CD1c-positive myeloid dendritic cell (primary cell): ENCODE data around the gene SLC6A1.

Experiments used
- DNase-seq: peaks from one replicate; pipeline ENCODE4 v3.0.0-alpha.2; 2016; ENCODE audit errors: extremely low spot score

Gene SLC6A1

DNA sequence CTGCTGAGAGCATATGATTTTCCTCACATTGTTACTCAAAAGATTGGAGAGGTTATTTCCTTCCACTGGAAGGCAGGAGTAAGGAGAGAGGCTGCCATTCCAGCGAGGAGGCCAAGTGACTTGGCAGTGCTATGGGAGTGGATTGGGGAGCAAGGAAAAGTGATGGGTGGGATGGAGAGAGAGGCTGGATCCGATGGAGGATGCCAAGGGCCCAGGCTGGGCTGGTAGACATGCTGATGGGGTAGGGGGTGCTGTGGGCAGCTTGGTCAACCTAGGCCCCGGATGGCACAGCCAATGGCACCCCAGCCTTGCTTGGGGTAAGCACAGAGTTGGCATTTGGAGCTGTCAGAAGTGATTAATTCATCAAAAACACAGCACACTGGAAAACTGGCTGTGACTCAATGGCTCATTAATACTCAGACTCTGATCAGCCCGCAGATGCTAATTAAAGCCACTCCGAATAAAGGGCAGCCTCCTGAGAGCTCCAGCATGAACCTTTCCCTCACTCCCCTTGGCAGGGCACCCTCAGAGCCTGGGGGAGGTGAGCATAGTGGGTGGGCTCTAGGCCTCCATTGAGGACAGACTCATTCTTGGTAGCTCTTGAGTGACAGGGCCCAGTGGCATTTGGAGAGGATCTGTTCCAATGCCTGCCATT, 22.1 kb upstream of the SLC6A1 start:
- DNase-seq = no peak

GRCh38 chr3:10972072-10972782, 20.3 kb upstream of the SLC6A1 start:
- no peak for DNase-seq

DNA sequence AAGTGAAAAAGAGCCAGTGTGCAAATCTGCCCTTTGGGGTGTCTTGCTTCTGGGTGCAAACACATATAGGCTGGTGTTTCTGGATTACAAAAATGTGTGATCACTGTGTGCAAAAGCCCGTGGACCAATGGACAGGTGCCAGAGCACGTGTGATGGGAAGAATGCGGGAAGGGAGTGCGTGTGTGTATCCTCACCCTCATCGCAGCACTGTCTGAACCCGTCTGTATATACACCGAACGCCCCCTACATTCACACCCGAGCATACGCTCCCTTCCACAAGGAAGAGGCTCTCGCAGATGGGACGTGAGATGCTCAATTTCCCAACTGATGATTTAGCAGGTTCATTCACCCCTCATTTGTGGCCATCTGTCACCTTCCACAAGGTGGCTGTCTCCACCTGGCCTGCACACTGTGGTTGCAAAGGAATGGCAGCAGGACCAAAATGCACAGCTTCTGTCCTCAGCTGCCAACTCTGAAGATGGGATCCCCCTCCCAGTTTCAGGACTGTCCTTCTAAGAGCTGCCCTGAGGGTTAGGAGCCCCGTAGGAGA, 19.4 kb upstream of the SLC6A1 start:
- no peak for DNase-seq

- no peak for DNase-seq
These were observed 18.4 kb upstream of the SLC6A1 start for GRCh38 chr3:10974131-10974530.

- DNase-seq = no peak
These were observed 17.7 kb upstream of the SLC6A1 start for GRCh38 chr3:10974746-10975375.

DNA sequence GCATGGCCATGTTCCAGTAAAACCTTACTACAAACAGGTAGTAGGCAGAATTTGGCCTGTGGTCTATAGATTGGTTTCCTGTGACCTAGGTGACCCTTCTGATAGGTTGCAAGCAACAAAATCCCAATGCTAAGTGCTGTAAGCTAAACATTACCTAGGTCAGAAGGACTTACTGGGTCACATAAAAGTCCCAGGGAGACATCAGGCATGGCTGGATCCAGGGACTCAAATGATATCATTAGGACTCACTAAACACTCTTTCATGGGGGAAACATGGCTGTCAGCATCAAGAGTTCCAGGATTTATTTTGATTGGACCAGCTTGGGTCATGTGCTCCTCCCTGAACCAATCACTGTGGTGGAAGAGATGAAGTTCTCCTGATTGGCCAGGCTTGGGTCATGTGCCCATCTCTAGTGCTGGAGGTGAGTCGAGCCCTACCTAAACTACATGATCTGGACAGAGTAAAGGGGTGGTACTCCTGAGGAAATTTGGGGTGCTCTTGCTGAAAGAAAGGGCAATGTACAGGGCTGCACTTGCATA, 16.8 kb upstream of the SLC6A1 start:
- no peak for DNase-seq

- no peak for DNase-seq
These were observed 15.8 kb upstream of the SLC6A1 start for GRCh38 chr3:10976770-10977169.

DNA sequence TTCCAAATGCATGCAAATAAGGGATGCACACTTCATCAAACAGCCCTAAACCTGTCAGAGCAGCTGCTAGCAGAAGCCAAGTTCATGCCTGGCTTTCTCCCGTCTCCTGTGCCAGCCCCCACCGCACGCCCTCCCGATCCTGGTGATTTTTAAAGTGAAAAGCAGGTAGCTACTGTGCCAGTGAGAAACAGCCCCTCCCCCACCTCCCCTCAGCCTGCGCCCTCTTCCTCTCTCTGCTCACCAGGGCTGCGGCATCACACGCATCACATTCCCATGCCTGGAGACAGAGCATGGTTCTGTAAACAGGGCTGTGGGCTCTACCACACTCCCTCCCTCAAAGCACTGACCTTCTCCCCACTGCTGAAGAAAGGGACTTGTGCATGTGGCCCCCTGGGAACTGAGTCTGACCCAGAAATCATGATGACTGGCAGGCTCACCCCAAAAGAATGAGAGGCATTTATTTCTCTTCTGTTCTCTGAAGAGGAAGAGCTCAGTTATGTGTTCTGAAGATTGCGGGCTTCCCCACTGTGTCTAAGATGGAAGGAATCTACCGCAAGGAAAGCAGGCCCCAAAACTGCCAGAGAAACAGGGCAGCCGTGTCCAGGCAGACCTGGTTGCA, 14.5 kb upstream of the SLC6A1 start:
- no peak for DNase-seq

- DNase-seq = no peak
These were observed 13.6 kb upstream of the SLC6A1 start for GRCh38 chr3:10978956-10979355.

- no peak for DNase-seq
These were observed 12.2 kb upstream of the SLC6A1 start for GRCh38 chr3:10980312-10980711.

DNA sequence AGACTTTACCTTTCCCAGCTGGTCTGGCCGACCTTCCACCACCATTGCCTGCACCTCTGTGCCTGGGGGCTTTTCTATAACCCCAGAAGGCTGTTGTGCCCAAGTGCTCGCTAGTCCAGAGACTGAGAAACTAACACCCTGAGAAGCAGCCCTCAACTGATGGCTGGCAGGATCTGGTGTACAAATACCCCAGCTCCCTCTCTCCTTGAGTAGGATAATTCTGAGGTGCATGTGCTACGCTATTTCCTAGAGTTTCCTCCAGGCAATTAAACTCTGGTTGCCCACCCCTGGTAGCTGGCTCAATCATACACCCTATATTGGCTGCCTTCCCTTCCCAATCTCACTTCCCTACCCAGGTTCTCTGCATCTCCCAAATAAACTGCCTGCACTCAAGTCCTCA, 11.5 kb upstream of the SLC6A1 start:
- no peak for DNase-seq

GRCh38 chr3:10981961-10982360, 10.6 kb upstream of the SLC6A1 start:
- DNase-seq = no peak

GRCh38 chr3:10982782-10983181, 9.8 kb upstream of the SLC6A1 start:
- no peak for DNase-seq

- peak; percentile 13 for DNase-seq
These were observed 9.2 kb upstream of the SLC6A1 start for GRCh38 chr3:10983219-10983916.

DNA sequence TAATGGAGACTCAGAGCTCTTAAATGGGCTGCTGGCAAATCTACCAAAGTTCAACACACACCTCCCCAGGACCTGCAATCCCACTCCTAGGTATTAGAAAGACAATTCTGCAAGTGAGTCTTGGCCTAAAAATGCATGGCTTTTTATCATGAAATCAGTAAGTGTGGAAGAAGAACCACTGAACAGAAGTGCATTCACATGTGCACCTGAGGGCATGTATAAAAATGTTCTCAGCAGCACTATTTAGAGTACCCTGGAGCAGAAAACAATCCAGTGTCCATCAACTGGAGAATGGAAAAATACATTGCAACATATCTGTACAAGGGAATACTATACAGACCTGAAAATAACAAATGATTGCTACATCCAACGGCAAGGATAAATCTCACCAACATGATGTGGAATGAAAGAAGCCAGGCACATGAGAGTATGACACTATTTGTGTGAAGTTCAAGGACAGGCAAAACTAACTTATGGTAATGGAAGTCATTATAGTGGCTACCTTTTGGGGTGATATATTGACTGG, 8.1 kb upstream of the SLC6A1 start:
- DNase-seq = no peak

- DNase-seq = no peak
These were observed 7.4 kb upstream of the SLC6A1 start for GRCh38 chr3:10985181-10985580.

- no peak for DNase-seq
These were observed 6.0 kb upstream of the SLC6A1 start for GRCh38 chr3:10986592-10986991.

- DNase-seq = no peak
These were observed 4.4 kb upstream of the SLC6A1 start for GRCh38 chr3:10988001-10988665.

GRCh38 chr3:10988991-10989484, 3.5 kb upstream of the SLC6A1 start:
- no peak for DNase-seq

- DNase-seq = no peak
These were observed 588 bp downstream of the SLC6A1 start for GRCh38 chr3:10992943-10993728.
